SK-N-SH treated with all-trans-retinoic acid at 6 μM for 48 hours (cell line): ENCODE data around the gene DOCK1.

Experiments
- ARNTL ChIP-seq: fragments of 450-650 bp; formaldehyde crosslinking; IDR thresholded peaks from 2 replicates; pipeline ENCODE4 v1.5.0; 2020; ENCODE audit warnings: low read depth, mild to moderate bottlenecking, moderate library complexity, borderline replicate concordance
- BACH2 ChIP-seq: fragments of 250-450 bp; sonication (Bioruptor Pico); IDR thresholded peaks from 2 replicates; pipeline ENCODE4 v1.9.0; 2021; ENCODE audit warnings: mild to moderate bottlenecking, borderline replicate concordance
- CSDC2 ChIP-seq: fragments of 250-450 bp; sonication (Bioruptor Pico); IDR thresholded peaks from 2 replicates; pipeline ENCODE4 v1.5.0; 2020; ENCODE audit warnings: mild to moderate bottlenecking, moderate library complexity
- PATZ1 ChIP-seq: fragments of 250-450 bp; sonication (Bioruptor Pico); IDR thresholded peaks from 2 replicates; pipeline ENCODE4 v1.8.0; 2020; ENCODE audit warnings: mild to moderate bottlenecking, moderate library complexity, borderline replicate concordance
- TSHZ2 ChIP-seq: fragments of 250-450 bp; sonication (Bioruptor Pico); IDR thresholded peaks from 2 replicates; pipeline ENCODE4 v1.5.0; 2020; ENCODE audit warnings: mild to moderate bottlenecking, moderate library complexity
- ZNF70 ChIP-seq: fragments of 450-650 bp; formaldehyde crosslinking; IDR thresholded peaks from 2 replicates; pipeline ENCODE4 v1.5.0; 2020; ENCODE audit warnings: mild to moderate bottlenecking, moderate library complexity
- ZNF8 ChIP-seq: fragments of 450-650 bp; formaldehyde crosslinking; IDR thresholded peaks from 2 replicates; pipeline ENCODE4 v1.5.0; 2020; ENCODE audit warnings: mild to moderate bottlenecking, moderate library complexity
- TF ChIP-seq, protein P1 (sequence below): fragments of 250-450 bp; sonication (Bioruptor Pico); IDR thresholded peaks from 2 replicates; pipeline ENCODE4 v1.8.0; 2021; ENCODE audit warnings: low read depth, mild to moderate bottlenecking, moderate library complexity, borderline replicate concordance
- TF ChIP-seq, protein P2 (sequence below): fragments of 250-450 bp; sonication (Bioruptor Pico); IDR thresholded peaks from 2 replicates; pipeline ENCODE4 v1.5.1; 2020; ENCODE audit warnings: low read depth, mild to moderate bottlenecking, moderate library complexity

GRCh38 chr10:127123626-127124025, 218.4 kb downstream of the DOCK1 start:
- TF ChIP-seq ZNF70 (no peak), ARNTL (CRISPR knock-in tag) (no peak), PATZ1 (no peak), CSDC2 (CRISPR knock-in tag) (no peak), ZNF8 (no peak), TSHZ2 (no peak), BACH2 (CRISPR knock-in tag) (no peak)
- TF ChIP-seq, protein P1, sequence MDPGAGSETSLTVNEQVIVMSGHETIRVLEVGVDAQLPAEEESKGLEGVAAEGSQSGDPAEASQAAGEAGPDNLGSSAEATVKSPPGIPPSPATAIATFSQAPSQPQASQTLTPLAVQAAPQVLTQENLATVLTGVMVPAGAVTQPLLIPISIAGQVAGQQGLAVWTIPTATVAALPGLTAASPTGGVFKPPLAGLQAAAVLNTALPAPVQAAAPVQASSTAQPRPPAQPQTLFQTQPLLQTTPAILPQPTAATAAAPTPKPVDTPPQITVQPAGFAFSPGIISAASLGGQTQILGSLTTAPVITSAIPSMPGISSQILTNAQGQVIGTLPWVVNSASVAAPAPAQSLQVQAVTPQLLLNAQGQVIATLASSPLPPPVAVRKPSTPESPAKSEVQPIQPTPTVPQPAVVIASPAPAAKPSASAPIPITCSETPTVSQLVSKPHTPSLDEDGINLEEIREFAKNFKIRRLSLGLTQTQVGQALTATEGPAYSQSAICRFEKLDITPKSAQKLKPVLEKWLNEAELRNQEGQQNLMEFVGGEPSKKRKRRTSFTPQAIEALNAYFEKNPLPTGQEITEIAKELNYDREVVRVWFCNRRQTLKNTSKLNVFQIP (CRISPR knock-in tag) = no peak
- TF ChIP-seq, protein P2, sequence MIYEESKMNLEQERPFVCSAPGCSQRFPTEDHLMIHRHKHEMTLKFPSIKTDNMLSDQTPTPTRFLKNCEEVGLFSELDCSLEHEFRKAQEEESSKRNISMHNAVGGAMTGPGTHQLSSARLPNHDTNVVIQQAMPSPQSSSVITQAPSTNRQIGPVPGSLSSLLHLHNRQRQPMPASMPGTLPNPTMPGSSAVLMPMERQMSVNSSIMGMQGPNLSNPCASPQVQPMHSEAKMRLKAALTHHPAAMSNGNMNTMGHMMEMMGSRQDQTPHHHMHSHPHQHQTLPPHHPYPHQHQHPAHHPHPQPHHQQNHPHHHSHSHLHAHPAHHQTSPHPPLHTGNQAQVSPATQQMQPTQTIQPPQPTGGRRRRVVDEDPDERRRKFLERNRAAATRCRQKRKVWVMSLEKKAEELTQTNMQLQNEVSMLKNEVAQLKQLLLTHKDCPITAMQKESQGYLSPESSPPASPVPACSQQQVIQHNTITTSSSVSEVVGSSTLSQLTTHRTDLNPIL (CRISPR knock-in tag) = no peak
